ENCODE data around the gene MAGEF1.

The MAGEF1 gene

DNA sequence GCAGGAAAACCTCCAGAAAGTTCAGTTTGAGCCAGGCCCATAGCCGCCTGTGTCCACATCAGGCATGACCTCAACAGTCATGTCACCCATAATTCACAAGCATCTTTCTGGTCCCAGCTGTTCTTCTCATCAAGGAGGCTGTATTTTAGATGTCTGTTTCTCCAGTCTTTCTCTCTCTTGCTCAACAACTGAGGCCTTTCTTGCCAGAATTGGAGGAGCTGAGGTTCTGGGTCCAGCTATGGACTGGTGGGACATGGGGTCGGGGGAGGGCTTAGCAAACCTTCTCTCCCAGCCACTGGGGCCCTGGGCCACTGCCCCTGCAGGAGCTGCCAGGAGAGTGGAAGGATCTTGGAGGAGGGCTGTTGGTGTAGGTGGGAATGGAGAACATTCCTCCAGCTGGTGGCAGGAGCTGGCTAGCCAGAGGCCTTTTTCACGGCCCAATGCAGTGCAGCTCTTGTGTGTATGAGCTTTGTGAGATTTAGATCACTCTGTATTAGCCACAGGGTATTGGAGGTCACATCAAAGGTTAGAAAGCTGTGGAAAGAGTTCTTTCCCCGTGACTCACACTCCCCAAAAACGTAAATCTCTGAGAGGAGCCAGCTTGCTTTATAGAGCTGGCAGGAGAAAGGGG, 23.5 kb downstream of the MAGEF1 start:
- peak; percentile 61 for DNase-seq

DNA sequence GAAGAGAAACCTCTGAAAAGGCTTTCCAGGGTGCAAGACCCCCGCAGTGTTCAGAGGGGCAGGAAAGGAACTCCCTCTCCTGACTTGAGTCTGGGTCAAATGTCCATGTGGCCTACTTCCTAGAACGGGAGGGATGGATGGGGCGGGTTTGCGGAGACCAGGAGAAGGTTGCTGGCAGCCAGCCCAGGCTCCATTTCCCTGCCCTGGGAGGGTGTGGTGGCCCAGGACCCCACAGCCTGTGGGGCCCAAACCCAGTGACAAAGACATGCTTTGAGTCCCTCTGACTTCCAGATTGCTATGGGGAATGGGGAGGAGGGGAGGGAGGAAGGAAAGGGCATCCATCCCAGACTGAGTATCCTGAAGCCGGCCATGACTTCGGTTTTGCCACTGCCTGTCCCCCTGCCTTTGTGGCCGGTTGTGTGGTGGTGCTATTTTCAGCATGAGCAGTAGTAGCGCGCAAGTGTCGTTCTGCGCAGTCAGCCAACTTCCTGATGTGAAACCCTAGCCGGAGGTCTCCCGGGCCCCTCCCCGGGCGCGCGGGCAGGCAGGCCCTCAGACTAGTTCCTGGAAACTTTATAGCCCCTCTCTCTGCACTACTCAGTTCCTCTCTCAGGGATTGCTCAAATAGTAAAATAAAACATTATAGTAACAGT, 24.4 kb downstream of the MAGEF1 start:
- DNase-seq = peak; percentile 95

DNA sequence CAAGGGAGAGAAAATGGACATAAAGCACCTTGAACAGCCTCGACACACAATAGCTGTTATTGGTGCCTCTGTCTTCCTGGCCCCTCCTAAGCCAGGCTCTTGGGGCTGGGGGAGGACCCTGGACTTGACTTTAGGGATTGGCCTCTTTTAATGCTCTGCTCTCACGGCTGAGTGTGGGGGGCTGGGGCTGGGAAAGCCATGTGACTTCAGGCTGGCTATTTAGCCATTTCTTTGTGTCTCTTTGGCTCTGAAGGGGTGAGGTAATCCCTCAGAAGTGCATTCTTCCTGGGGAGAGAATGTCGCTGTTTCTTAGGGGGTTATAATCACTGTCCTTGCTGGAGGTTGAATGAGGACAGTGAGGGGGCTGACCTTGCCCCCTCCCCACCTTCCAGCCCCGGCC, 26.2 kb downstream of the MAGEF1 start:
- no peak for DNase-seq

DNA sequence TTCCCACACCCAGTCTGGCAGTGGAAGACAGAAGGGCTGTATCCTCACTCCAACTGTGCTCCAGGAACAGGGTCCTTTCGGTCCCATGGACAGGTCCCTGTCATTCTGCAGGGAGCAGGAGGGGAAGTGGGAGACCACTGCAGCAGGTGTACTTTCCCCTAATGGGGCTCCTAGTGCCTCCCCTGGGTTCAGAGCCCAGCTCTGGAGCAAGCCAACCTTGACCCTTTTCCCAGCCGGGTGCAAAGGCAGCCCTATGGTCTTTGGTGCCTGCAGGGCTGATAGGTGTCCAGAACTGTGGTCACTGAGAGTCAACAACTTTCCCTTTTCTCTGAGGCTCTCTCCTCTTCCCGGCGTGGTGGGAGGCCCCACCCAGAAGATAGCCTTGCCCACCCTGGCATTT, 26.8 kb downstream of the MAGEF1 start:
- no peak for DNase-seq

DNA sequence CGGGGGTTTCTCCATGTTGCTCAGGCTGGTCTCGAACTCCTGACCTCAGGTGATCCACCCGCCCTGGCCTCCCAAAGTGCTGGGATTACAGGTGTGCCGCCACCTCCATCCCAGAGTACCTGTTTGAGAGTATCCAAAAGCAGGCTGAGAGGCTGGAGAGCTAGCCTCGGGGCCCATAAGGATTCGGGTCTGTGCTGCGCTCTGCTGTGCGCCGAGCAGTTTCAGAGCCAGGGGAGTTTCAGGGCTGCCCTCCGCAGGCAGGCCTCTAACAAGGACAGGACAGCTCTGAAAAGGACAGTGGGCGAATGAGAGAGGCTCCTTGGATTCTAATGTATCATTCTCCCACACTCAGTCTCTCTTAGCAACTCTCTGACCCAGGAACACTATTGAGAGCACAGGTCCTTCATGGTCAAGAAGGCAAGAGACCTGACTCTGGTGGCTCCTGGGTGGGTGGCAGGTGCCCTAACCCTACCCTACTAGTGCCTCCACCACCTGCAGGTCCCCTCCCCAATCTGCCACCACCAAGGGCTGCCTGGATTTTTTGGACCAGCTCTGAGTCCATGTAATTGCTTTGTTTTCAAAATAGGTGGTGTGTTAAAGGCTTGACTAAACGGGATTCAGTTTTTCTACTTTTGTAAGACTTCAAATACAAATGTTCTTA, 27.8 kb downstream of the MAGEF1 start:
- no peak for DNase-seq

DNA sequence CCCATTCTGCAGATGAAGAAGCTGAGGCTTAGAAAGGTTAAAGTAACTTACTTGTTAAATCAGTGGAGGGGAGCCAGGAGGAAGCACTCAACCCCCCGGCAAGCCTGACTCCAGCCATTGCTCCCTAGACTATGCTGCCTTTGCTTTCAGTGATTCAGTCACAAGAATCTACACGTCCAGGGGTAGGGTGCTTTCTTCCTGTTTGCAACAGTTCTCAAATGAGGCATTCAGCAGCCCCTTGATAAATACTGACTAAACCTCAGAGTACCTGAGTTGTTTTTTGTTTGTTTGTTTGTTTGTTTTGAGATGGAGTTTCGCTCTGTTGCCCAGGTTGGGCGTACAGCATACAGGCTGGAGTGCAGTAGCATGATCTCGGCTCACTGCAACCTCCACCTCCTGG, 28.6 kb downstream of the MAGEF1 start:
- no peak for DNase-seq

DNA sequence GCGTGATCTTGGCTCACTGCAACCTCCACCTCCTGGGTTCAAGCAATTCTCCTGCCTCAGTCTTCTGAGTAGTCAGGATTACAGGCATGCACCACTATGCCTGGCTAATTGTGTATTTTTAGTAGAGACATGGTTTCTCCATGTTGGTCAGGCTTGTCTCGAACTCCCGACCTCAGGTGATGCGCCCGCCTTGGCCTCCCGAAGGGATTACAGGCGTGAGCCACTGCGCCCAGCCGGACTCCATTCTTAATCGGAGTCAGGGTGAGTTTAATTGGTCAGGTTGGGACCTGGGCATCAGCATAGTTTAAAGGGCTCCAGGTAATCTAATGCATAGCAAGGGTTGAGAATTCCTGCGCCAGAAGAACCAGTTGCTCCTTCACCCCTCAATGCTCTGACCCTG, 29.2 kb downstream of the MAGEF1 start:
- DNase-seq = no peak

DNA sequence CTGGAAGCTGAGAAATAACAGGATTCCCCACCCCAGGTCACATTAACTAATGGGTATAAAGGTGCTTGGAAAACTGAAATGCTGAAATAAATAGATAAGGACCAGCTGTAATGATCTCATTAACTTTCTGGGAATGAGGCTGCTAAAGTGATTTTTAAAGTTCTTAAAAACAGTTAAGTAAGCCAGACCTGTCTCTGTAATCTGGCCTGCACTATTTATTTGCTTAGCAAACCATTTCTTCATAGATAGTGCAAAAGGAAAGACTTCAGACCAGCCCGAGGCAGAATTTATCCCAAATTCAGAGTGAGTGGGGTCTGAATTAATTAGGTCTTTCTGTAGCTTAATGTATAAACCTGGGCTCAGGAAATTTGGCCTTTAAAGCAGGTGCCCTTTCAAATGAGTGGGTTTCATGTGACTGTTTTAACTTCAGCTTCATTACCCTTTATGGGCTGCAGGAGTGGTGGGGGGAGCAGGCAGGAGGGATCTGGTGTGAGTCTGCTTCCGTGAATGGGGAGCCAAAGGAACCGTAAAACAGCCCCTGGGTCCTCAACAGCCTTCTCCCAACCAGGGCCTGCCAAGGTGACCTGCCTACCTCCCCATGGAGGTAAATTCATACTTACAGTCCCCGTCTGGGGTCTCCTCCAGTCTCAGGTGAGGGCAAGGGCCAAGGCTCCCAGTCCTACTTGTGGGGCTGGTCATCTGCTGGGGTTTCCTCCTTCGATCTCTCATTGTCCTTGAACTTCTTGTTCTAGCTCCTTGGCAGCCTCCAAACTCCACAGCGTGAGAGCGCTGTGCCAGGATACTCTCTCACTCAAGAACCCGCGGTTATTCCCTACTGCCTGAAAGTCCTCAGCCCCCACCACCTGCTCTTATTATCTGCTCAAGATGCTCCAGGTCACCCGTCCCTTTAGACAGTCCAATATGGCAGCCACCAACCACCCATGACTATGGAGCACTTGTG, 31.2 kb downstream of the MAGEF1 start:
- no peak for DNase-seq

DNA sequence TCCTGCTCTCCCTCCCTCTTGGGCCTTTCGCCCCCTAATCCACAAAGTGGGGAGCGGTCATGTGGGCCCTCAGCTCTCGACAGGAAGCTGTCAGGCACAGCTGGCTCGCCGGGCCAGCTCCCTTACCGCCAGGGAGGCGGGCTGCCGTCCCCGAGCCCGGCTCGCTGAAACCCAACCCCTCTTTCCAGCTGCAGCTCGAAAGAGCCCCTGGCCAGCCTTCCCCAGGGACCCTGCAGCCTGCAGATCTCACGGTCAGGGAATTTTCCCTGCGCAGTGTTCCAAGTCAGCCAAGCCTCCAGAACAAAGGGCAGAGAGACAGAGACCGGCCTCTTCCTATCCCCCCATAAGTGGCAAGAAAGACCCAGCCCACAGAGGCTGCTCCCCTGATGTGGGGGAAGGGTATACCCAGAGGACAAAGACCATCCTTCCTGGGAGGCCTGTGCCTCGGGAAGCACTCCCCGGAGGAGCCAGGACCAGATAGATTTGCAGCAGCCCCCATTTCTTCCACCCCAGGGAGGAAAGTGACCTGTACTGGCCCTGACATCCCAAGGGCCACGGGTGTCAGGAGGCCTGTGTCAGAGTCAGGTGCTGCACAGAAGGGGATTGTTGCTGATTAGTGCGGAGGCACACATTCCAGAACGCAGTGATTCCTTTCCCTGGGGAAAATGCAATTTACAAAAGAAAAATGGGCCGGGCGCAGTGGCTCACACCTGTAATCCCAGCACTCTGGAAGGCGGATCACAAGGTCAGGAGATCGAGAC, 32.6 kb downstream of the MAGEF1 start:
- DNase-seq = no peak

DNA sequence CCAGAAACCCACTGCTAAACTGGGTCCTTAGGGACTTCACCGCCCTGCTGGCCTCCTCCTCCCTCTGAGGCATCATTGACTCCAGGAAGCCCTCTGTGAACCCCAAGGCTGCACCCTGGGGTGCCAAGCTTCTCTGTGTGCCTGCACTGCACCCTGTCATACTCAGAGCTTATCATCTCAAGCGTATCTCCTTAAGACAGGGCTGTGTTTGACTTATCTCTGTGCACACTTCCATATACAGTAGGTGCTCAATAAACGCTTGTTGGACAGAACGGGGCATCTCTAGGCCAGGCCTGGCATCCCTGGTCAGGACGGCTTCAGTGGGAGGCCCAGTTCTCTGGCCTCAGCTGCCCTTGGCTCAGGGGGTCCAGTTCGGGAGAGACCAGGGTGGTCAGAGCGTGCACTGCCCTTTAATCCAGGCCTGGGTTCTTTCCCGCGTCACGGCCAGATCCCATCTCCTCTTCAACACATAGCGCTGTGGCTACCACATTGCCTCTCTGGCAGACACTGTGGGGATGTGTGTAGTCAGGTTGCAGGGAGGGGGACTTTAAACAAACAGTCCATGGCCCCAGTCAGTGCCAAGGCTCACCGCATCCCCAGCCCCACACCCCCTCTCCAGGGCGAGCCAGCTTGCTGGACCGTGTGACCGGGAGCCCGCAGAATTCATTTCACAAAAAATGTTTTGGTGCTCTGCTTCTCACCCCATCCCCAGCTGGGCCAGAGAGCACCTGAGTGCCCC, 33.4 kb downstream of the MAGEF1 start:
- DNase-seq = no peak

DNA sequence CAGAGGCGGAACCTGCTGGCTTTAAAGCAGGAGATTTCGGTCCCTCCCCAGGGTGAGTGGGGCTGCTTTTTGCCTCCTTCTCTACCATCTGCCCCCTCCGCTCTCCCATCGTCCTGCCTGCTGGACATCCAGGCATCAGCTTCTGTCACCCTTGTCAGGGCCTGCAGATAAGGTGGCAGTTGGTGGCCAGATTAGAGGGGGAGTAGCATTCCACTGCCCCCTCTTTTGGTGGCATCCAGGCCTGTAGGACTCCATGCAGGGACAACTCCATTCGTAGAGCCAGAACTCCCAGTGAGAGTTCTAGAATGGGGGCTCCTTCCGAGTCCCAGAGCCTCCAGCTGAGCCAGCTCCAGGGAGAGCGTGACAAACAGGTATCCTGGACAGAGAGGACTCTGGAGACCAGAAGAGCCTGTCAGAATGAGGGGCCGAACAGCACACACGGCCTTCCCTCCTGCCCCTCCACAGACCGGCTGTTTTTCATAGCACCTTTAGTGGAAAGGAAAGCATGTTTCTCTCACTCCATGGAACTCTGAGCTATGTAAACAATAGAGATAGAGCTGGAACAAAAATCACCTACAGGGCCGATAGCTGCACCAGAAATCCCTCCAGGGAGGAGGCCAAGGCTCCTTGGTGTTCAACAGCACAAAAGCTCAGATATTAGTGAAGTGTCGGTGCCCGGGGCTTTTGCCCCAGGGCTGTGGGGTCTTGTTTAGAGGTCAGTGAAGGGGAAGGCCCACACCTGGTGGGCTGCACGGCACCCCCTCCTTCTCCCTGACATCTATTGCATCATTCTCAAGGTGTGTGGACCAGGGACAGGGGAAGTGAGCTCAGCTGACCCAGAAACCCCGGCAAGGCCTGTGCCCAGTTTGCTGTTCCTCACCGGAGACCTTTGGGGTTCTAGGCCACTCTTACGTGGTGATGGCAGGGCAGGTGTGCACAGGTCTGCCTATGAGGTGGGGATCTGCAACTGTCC, 34.2 kb downstream of the MAGEF1 start:
- DNase-seq = no peak

DNA sequence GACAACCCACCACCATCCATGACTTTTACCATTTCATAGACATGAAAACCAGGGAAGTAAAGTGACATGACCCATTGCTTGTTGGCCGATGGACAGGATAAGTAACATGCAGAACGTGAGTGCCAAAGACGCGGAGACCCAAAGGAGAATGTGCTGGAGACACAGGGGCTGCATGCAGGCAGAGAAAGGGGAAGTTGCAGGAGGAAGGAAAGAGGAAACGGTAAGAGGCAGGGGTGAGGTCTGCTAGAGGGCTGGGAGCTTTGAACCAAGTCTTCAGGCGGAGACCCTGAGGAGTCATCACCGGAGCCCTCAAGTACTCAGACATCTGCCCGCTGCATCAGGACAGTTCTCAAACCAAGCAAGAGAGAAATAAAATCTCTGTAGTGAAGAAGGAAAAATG, 34.9 kb downstream of the MAGEF1 start:
- peak; percentile 92 for DNase-seq

DNA sequence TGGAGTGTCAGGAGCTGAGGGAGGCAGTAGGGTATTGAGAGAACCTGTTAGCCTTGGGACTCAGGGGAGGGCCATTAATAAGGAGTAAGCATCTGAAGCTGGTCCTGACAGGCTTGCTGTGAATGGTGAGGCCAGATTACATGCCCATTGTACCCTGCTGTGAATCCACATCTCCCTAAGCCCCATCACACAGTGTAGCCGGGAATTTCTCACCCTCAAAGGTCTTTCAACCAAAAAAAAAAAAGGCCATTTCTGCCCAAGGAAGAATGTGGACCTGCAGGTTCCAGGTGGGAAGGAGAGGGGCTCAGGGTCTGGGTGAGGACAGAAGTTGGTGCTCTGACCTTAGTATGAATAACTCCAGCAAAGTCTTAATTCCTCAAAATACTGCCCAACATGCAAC, 37.2 kb downstream of the MAGEF1 start:
- DNase-seq = no peak

DNA sequence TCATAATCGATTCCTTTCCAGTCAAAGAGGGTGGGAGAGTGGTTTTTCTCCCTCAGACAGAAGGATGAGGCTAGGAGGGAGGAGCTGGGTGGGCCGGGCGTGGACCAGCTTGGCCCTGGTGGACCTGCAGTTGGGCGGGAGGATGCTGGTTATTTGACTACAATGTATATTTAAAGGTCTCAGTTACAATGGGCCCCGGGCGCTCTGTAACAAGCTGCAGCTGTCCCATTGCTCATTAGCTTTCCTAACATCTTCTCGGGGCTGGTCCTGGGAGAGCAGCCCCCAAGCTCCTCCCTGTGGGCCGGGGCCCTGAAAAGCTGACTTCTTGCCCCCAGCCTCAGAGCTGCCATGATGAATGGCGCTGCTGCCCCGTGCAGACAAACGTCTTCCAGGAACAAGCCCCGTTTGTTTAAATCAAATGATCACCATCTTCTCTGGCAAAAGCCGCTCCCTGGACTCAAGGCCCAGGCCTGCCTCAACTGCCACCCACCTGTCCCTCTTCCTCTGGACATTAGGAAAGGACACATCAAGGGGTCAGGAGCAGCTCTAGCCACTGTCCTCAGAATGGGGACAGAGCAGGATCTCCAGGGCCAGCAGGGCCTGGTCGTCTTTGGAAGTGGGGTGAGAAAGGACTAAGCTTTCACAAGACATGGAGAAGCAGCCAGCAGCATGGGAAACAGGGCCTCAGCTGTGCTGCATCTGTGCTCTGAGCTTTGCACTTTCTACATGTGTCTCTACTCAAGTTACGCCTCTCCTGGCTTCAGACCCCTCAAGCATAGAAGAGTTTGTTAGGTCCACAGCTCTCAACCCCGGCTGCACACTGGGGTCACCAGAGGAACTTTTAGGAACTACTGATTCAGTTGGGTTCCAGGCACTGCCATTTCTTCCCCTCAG, 38.6 kb downstream of the MAGEF1 start:
- no peak for DNase-seq

DNA sequence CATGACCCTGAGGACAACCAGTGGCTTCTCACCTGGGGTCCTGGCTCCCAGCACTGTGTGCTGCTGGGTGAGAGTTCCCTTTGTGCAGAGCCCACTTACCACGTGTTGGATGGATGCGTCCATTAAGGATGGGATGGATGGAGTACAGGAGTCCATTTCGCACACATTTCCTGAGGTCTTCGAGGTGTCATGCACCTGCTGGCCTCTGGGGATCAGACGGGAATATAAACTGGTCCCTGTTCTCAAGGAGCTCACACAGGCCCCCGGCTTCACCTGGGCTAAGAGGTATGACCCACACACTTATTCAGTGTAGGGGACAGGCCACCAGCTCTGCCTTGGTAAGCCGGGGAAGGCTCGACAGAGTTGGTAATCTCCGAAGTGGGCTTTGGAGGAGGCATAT, 39.5 kb downstream of the MAGEF1 start:
- no peak for DNase-seq

DNA sequence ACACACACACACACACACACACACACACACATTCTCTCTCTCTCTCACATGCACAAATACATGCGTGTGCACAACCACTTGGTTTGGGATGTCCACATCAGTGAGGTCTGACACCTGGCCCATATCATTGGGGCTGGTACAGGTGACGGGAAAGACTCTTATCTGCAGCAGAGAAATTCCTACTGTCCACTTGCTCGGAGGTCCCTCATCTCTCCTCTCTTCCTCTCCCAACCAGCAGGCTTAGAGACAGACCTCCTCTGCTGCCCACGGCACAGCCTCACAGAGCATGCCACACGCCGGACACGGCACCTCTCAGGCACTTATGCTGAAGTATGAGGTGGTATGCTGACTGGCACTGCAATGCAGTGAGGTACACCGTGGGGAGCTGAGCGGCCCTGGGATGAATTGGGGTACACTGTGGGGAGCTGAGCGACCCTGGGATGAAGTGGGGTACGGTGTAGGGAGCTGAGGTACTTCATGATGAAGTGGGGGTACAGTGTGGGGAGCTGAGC, 41.7 kb downstream of the MAGEF1 start:
- no peak for DNase-seq

DNA sequence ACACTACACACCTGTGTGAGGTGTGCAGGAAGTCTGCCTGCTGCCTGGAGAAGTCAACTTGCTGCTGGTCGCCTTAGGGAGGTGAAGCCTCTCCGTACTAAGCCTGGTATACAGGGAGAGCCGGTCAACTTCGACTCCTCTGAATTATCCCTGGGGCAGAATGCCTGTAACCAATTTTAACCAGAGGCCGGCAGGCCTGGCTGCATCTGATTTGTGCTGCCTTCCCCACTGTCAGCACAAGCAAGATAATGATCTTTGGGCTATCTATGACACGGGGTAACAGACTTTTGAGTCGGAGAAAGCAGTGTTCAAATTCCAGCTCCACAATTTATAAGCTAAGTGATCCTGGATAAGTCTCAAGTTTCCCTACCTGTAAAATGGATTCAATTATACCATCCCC, 42.3 kb downstream of the MAGEF1 start:
- no peak for DNase-seq

DNA sequence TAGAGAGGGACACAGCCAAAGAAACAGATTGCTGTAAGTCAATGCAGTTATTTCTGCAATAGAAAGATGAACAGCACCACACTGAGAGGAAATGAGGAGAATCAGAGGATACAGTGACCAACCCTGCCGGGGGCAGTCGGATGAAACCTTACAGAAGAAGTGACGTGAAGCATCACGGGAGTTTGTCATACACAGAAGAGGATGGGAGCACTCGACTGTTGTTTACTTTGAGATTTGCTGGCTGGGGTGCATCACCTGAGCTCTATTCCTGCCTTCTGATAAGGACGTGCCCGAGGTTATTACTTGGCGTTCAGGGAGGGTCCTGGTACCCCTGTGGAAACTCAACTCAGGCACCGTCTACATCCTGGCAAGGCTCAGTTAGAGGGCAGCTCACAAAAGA, 45.4 kb downstream of the MAGEF1 start:
- no peak for DNase-seq

DNA sequence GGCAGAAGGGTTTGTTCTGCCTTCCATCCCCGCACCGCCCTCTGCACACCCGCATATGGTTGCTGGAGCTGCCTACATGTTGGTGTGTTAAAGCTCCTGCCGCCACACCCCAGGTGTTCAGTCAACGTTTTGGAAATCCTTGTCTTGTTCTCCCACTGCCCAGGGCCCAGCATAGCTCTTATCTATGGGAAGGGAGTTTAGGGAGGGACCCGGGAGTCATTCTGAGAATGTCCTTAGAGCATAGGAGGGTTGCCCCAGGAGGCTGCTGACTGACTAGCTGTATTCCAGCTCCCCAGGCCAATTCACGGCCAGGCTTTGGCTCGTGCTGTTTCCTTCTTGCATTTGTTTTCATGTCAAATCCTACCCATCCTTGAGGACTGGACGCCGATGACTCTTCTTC, 46.8 kb downstream of the MAGEF1 start:
- no peak for DNase-seq

All from MV-4-11 (cell line).